ENCODE data around the gene DEPDC1B. TPM values are rescaled to one million over a fixed set of nuclear protein-coding genes. Genes with fewer than 3 reads are reported as not detected.
"Not testable (repeated sequence)": the region's sequence is repeated elsewhere in the genome, so short reads cannot be mapped to it uniquely, and the experiment has no call there.

The DEPDC1B gene
- total RNA-seq, 6 experiments from 2014 or later, result 0.15 to 0.98 (median 0.47) TPM; not detected in 1

- Histone ChIP-seq H3K4me1 (no peaks in the 10 kb centered on the region), H3K9me3 (no peaks in the 10 kb centered on the region), H3K27me3 (no peaks in the 10 kb centered on the region), H3K36me3 (no peaks in the 10 kb centered on the region), H3K4me3 (no peak overlapping the region), H3K27ac (no peak overlapping the region)
- intact Hi-C loops (cut with DNase I), result no loop called here
- WGBS (ENCODE audit: insufficient coverage, low coverage, low lambda C conversion rate, missing lambda C conversion rate), result 85% methylated on average over 4 of the region's 4 CpGs
- TF ChIP-seq POLR2A (IDR thresholded peaks at IDR 0.05) (no peak), CTCF (IDR thresholded peaks at IDR 0.05) (no peak)
- ATAC-seq, result no peak
- no peak for DNase-seq
Observed at GRCh38 chr5:60686157-60686556, 13.8 kb downstream of the DEPDC1B start.

GRCh38 chr5:60685700-60686099 is 14.3 kb downstream of the DEPDC1B start:
- TF ChIP-seq CTCF (IDR thresholded peaks at IDR 0.05) (no peak), POLR2A (IDR thresholded peaks at IDR 0.05) (no peak)
- H3K4me3 ChIP-seq, result no peak overlapping the region
- no peak for DNase-seq
- H3K36me3 ChIP-seq, result no peaks in the 10 kb centered on the region
- no peak for ATAC-seq
- intact Hi-C loops (cut with DNase I), result no loop called here
- WGBS (ENCODE audit: insufficient coverage, low coverage, low lambda C conversion rate, missing lambda C conversion rate), result 72% methylated on average over 2 of the region's 2 CpGs
- H3K27me3 ChIP-seq, result no peaks in the 10 kb centered on the region
- no peaks in the 10 kb centered on the region for H3K9me3 ChIP-seq
- H3K27ac ChIP-seq, result no peak overlapping the region
- no peaks in the 10 kb centered on the region for H3K4me1 ChIP-seq

- H3K27me3 ChIP-seq, result no peaks in the 10 kb centered on the region
- H3K4me1 ChIP-seq, result no peaks in the 10 kb centered on the region
- TF ChIP-seq POLR2A (IDR thresholded peaks at IDR 0.05) (no peak), CTCF (IDR thresholded peaks at IDR 0.05) (no peak)
- intact Hi-C loops (cut with DNase I), result no loop called here
- H3K9me3 ChIP-seq, result no peaks in the 10 kb centered on the region
- ATAC-seq, result no peak
- H3K36me3 ChIP-seq, result no peaks in the 10 kb centered on the region
- H3K27ac ChIP-seq, result no peak overlapping the region
- 94% methylated on average over 5 of the region's 6 CpGs for WGBS (ENCODE audit: insufficient coverage, low coverage, low lambda C conversion rate, missing lambda C conversion rate)
- no peak for DNase-seq
- no peak overlapping the region for H3K4me3 ChIP-seq
Observed at GRCh38 chr5:60685028-60685427, 14.9 kb downstream of the DEPDC1B start.

GRCh38 chr5:60682007-60682406 is 18.0 kb downstream of the DEPDC1B start:
- H3K9me3 ChIP-seq; H3K4me1 ChIP-seq; H3K4me3 ChIP-seq; ATAC-seq; H3K27me3 ChIP-seq; H3K36me3 ChIP-seq; DNase-seq; intact Hi-C loops (cut with DNase I); H3K27ac ChIP-seq: not testable (repeated sequence)
- WGBS (ENCODE audit: insufficient coverage, low coverage, low lambda C conversion rate, missing lambda C conversion rate), result 90% methylated on average over 4 of the region's 5 CpGs

GRCh38 chr5:60679816-60680215 is 20.1 kb downstream of the DEPDC1B start:
- Histone ChIP-seq H3K27ac (no peak overlapping the region), H3K4me1 (no peaks in the 10 kb centered on the region), H3K36me3 (no peaks in the 10 kb centered on the region), H3K27me3 (no peaks in the 10 kb centered on the region), H3K9me3 (no peaks in the 10 kb centered on the region), H3K4me3 (no peak overlapping the region)
- intact Hi-C loops (cut with DNase I), result no loop called here
- TF ChIP-seq POLR2A (IDR thresholded peaks at IDR 0.05), result no peak
- 100% methylated on average over 2 of the region's 2 CpGs for WGBS (ENCODE audit: insufficient coverage, low coverage, low lambda C conversion rate, missing lambda C conversion rate)
- DNase-seq, result no peak
- no peak for ATAC-seq
